GM19438 (cell line): Measurements from ENCODE around the gene NCOA3.
A peak's percentile ranks its signal among the peaks of the same experiment; 100 is the strongest.
"Not testable (repeated sequence)": the region's sequence is repeated elsewhere in the genome, so short reads cannot be mapped to it uniquely, and the experiment has no call there.

Experiments
- ATAC-seq: cut with Tn5 transposase; IDR thresholded peaks from one replicate; pipeline ENCODE4 v1.9.1; 2021; ENCODE audit warnings: low read depth; ENCODE audit not compliant: unreplicated experiment

The NCOA3 gene

GRCh38 chr20:47501482-47502270, at the start of gene NCOA3:
Gene NCOA3, plus strand, starts transcription at chr20:47501887. Its CDS starts 120,361 bp downstream, at chr20:47622248.
- ATAC-seq = peak; percentile 60

GRCh38 chr20:47452736-47453161, 48.9 kb upstream of the NCOA3 start:
- no peak for ATAC-seq

GRCh38 chr20:47453167-47453782, 48.4 kb upstream of the NCOA3 start:
- ATAC-seq = peak; percentile 86

GRCh38 chr20:47454298-47455132, 47.2 kb upstream of the NCOA3 start:
- ATAC-seq = no peak

- ATAC-seq = no peak
These were observed 46.3 kb upstream of the NCOA3 start for GRCh38 chr20:47455133-47456040.

GRCh38 chr20:47456041-47456537, 45.6 kb upstream of the NCOA3 start:
- ATAC-seq = no peak

- no peak for ATAC-seq
These were observed 44.5 kb upstream of the NCOA3 start for GRCh38 chr20:47456952-47457724.

- not testable (repeated sequence) for ATAC-seq
These were observed 43.2 kb upstream of the NCOA3 start for GRCh38 chr20:47458280-47459050.

- ATAC-seq = no peak
These were observed 42.2 kb upstream of the NCOA3 start for GRCh38 chr20:47459344-47460073.

- ATAC-seq = not testable (repeated sequence)
These were observed 41.0 kb upstream of the NCOA3 start for GRCh38 chr20:47460761-47461112.

GRCh38 chr20:47461120-47461685, 40.5 kb upstream of the NCOA3 start:
- ATAC-seq = no peak

GRCh38 chr20:47461906-47462305, 39.8 kb upstream of the NCOA3 start:
- ATAC-seq = not testable (repeated sequence)

GRCh38 chr20:47464380-47465101, 37.1 kb upstream of the NCOA3 start:
- no peak for ATAC-seq

GRCh38 chr20:47465335-47466090, 36.2 kb upstream of the NCOA3 start:
- ATAC-seq = no peak

- no peak for ATAC-seq
These were observed 35.5 kb upstream of the NCOA3 start for GRCh38 chr20:47466213-47466612.
